GM23338 (cell line): ENCODE data around the gene GIMAP1. TPM values are rescaled to one million over a fixed set of nuclear protein-coding genes. Genes with fewer than 3 reads are reported as not detected.

Source experiments
- ATAC-seq: fragments of 200-7000 bp; cut with Tn5 transposase; 3 replicates; pipeline ENCODE4 v1.9.1; 2020
- DNase-seq: peaks from one replicate; pipeline ENCODE4 v3.0.0-alpha.2; 2015; ENCODE audit warnings: low spot score
- H2AFZ ChIP-seq: fragments of 200-600 bp; sonication (generic); 2 replicates; pipeline ENCODE4 v1.8.0; 2016; ENCODE audit warnings: antibody characterized with exemption, mild to moderate bottlenecking, moderate library complexity
- H3F3A ChIP-seq: fragments of 200-600 bp; sonication (generic); replicated peaks from 2 replicates; pipeline ENCODE4 v1.8.0; 2017; ENCODE audit warnings: antibody characterized with exemption, mixed run types, low read depth
- H3K27ac ChIP-seq: fragments of 200-600 bp; sonication (generic); 2 replicates; pipeline ENCODE4 v1.6.1; 2016; ENCODE audit warnings: low read depth
- H3K27me3 ChIP-seq: fragments of 200-600 bp; sonication (generic); 2 replicates; pipeline ENCODE4 v1.8.0; 2016; ENCODE audit warnings: mild to moderate bottlenecking, mixed run types, moderate library complexity; ENCODE audit not compliant: insufficient read depth
- H3K36me3 ChIP-seq: fragments of 200-600 bp; sonication (generic); 2 replicates; pipeline ENCODE4 v1.8.0; 2016; ENCODE audit warnings: mild to moderate bottlenecking; ENCODE audit not compliant: insufficient read depth
- H3K4me1 ChIP-seq: fragments of 200-600 bp; sonication (generic); 2 replicates; pipeline ENCODE4 v1.8.0; 2016; ENCODE audit warnings: mild to moderate bottlenecking, moderate library complexity; ENCODE audit not compliant: insufficient read depth
- H3K4me2 ChIP-seq: fragments of 200-600 bp; sonication (generic); 2 replicates; pipeline ENCODE4 v1.7.1; 2017; ENCODE audit warnings: mixed run types
- H3K4me3 ChIP-seq: fragments of 200-600 bp; sonication (generic); 2 replicates; pipeline ENCODE4 v1.6.1; 2016; ENCODE audit warnings: mixed run types
- H3K79me2 ChIP-seq: fragments of 200-600 bp; sonication (generic); replicated peaks from 2 replicates; pipeline ENCODE4 v1.8.0; 2017; ENCODE audit warnings: mild to moderate bottlenecking; ENCODE audit not compliant: insufficient read depth
- H3K9me2 ChIP-seq: fragments of 200-600 bp; sonication (generic); 2 replicates; pipeline ENCODE4 v1.8.0; 2017; ENCODE audit not compliant: insufficient read depth
- H4K20me1 ChIP-seq: fragments of 200-600 bp; sonication (generic); replicated peaks from 2 replicates; pipeline ENCODE4 v1.8.0; 2017; ENCODE audit warnings: mild to moderate bottlenecking; ENCODE audit not compliant: insufficient read depth
- H3K27ac Mint-ChIP-seq: 2 replicates; pipeline ENCODE4 v1.8.0; 2020; ENCODE audit warnings: inconsistent platforms, mild to moderate bottlenecking, moderate library complexity, mixed read lengths
- H3K27me3 Mint-ChIP-seq: 3 replicates; pipeline ENCODE4 v1.8.0; 2022; ENCODE audit warnings: low read depth, mild to moderate bottlenecking, moderate library complexity, mixed read lengths, inconsistent platforms; ENCODE audit not compliant: insufficient read depth, poor library complexity
- H3K36me3 Mint-ChIP-seq: 3 replicates; pipeline ENCODE4 v1.8.0; 2021; ENCODE audit warnings: low read depth, mild to moderate bottlenecking, inconsistent platforms, moderate library complexity, mixed read lengths
- H3K4me1 Mint-ChIP-seq: 3 replicates; pipeline ENCODE4 v1.8.0; 2020; ENCODE audit warnings: mild to moderate bottlenecking, inconsistent platforms, mixed read lengths
- H3K4me3 Mint-ChIP-seq: 3 replicates; pipeline ENCODE4 v1.8.0; 2021; ENCODE audit warnings: moderate library complexity, mild to moderate bottlenecking, inconsistent platforms, mixed read lengths
- H3K9me3 Mint-ChIP-seq: 3 replicates; pipeline ENCODE4 v1.8.0; 2020; ENCODE audit warnings: moderate library complexity, mild to moderate bottlenecking, inconsistent platforms, mixed read lengths
- CREB1 ChIP-seq: fragments of 250-450 bp; sonication (Bioruptor Pico); IDR thresholded peaks from 2 replicates; pipeline ENCODE4 v1.5.0; 2020; ENCODE audit warnings: low read depth, mild to moderate bottlenecking, moderate library complexity
- CTCF ChIP-seq, 2 experiments: fragments of 200-600 bp in 1 of 2; sonication (generic) in 1 of 2; conservative IDR thresholded peaks; 2 replicates each; pipeline versions ENCODE4 v1.5.1 to v1.6.1; 2016 to 2017; ENCODE audit warnings: antibody characterized with exemption in 2 of 2, low read depth in 2 of 2, mild to moderate bottlenecking in 2 of 2, moderate library complexity in 1 of 2
- ETS1 ChIP-seq: IDR thresholded peaks from 2 replicates; pipeline ENCODE4 v1.6.1; 2016; ENCODE audit warnings: antibody characterized with exemption
- EZH2 ChIP-seq: fragments of 200-600 bp; sonication (generic); IDR thresholded peaks from one replicate; pipeline ENCODE4 v1.8.0; 2017; ENCODE audit warnings: antibody characterized with exemption, mild to moderate bottlenecking, low read depth; ENCODE audit not compliant: unreplicated experiment
- EZH2phosphoT487 ChIP-seq: fragments of 200-600 bp; sonication (generic); IDR thresholded peaks from one replicate; pipeline ENCODE4 v1.8.1; 2018; ENCODE audit warnings: antibody characterized with exemption; ENCODE audit not compliant: unreplicated experiment
- JUNB ChIP-seq: IDR thresholded peaks from one replicate; pipeline ENCODE4 v1.6.1; 2016; ENCODE audit warnings: antibody characterized with exemption; ENCODE audit not compliant: unreplicated experiment
- NANOG ChIP-seq: IDR thresholded peaks from 2 replicates; pipeline ENCODE4 v1.6.1; 2016; ENCODE audit warnings: antibody characterized with exemption, borderline replicate concordance
- POLR2AphosphoS5 ChIP-seq: IDR thresholded peaks from 2 replicates; pipeline ENCODE4 v1.6.1; 2016; ENCODE audit warnings: antibody characterized with exemption, low read depth
- REST ChIP-seq: IDR thresholded peaks from one replicate; pipeline ENCODE4 v1.6.1; 2018; ENCODE audit warnings: antibody characterized with exemption; ENCODE audit not compliant: unreplicated experiment
- STAT1 ChIP-seq: IDR thresholded peaks from one replicate; pipeline ENCODE4 v1.6.1; 2016; ENCODE audit warnings: antibody characterized with exemption; ENCODE audit not compliant: unreplicated experiment
- ZNF114 ChIP-seq: fragments of 250-450 bp; sonication (Bioruptor Pico); IDR thresholded peaks from 2 replicates; pipeline ENCODE4 v1.5.0; 2020; ENCODE audit warnings: mild to moderate bottlenecking, moderate library complexity
- ZNF331 ChIP-seq: fragments of 250-450 bp; sonication (Bioruptor Pico); IDR thresholded peaks from 2 replicates; pipeline ENCODE4 v1.5.0; 2020; ENCODE audit warnings: low read depth, mild to moderate bottlenecking, moderate library complexity
- ZNF462 ChIP-seq: fragments of 250-450 bp; sonication (Bioruptor Pico); IDR thresholded peaks from 2 replicates; pipeline ENCODE4 v1.5.0; 2020; ENCODE audit warnings: mild to moderate bottlenecking, moderate library complexity
- polyA plus RNA-seq: library from polyadenylated mRNA; unstranded; fragments of >200 nt; fragmentation: Nextera tagmentation; extraction: Ambion mirVana; gene quantifications from 2 replicates; pipeline ENCODE4 v1.2.1, GENCODE V29; 2016
- total RNA-seq: library from RNA; depleted of rRNA; stranded (reverse); fragments of >200 nt; shearing (Covaris generic); gene quantifications from 2 replicates; pipeline ENCODE4 v1.2.3, GENCODE V29; 2014

GIMAP1 gene
- total and polyA plus RNA-seq, 2 experiments from 2014 or later: not detected

GRCh38 chr7:150745876-150746275, 29.5 kb downstream of the GIMAP1 start:
- Mint-ChIP-seq H3K4me3 (no peak overlapping the region), H3K4me1 (no peaks in the 10 kb centered on the region), H3K27me3 (peaks cover 88% of the 10 kb centered on the region), H3K9me3 (no peaks in the 10 kb centered on the region; the same call in 1 of the 3 replicates), H3K27ac (no peak overlapping the region), H3K36me3 (no peaks in the 10 kb centered on the region)
- Histone ChIP-seq H3K27me3 (peaks cover 96% of the 10 kb centered on the region), H3K36me3 (no peaks in the 10 kb centered on the region), H3K4me2 (no peak overlapping the region), H3K4me1 (no peaks in the 10 kb centered on the region), H3K4me3 (no peak overlapping the region), H3K79me2 (no peaks in the 10 kb centered on the region), H2AFZ (no peak overlapping the region), H3K9me2 (no peaks in the 10 kb centered on the region), H3F3A (no peaks in the 10 kb centered on the region), H4K20me1 (peaks cover 4% of the 10 kb centered on the region), H3K27ac (no peak overlapping the region)
- TF ChIP-seq JUNB (no peak), ETS1 (no peak), EZH2phosphoT487 (no peak), ZNF114 (CRISPR knock-in tag) (no peak), ZNF462 (CRISPR knock-in tag) (no peak), CREB1 (CRISPR knock-in tag) (no peak), ZNF331 (no peak), REST (no peak), CTCF (conservative IDR thresholded peaks at IDR 0.05; ENCODE audit: low read depth in 2 of 2) (no peak), POLR2AphosphoS5 (no peak), STAT1 (no peak), EZH2 (no peak), NANOG (no peak)
- no peak for ATAC-seq
- no peak for DNase-seq
